ENCODE measurements around the gene SPOUT1. TPM values are rescaled to one million over a fixed set of nuclear protein-coding genes. Genes with fewer than 3 reads are reported as not detected.
"Not testable (repeated sequence)": the region's sequence is repeated elsewhere in the genome, so short reads cannot be mapped to it uniquely, and the experiment has no call there.

Gene SPOUT1, protein sequence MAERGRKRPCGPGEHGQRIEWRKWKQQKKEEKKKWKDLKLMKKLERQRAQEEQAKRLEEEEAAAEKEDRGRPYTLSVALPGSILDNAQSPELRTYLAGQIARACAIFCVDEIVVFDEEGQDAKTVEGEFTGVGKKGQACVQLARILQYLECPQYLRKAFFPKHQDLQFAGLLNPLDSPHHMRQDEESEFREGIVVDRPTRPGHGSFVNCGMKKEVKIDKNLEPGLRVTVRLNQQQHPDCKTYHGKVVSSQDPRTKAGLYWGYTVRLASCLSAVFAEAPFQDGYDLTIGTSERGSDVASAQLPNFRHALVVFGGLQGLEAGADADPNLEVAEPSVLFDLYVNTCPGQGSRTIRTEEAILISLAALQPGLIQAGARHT
- total RNA-seq, result 10 to 100 TPM; 14.5 to 37.8 (median 24.5) TPM
- long read RNA-seq, full-length matches to known transcripts, result 4 of 7 reads
- long read RNA-seq, partial matches to known transcripts, result 0 of 7 reads
- long read RNA-seq, other reads (novel, unspliced or antisense), result 3 of 7 reads

DNA sequence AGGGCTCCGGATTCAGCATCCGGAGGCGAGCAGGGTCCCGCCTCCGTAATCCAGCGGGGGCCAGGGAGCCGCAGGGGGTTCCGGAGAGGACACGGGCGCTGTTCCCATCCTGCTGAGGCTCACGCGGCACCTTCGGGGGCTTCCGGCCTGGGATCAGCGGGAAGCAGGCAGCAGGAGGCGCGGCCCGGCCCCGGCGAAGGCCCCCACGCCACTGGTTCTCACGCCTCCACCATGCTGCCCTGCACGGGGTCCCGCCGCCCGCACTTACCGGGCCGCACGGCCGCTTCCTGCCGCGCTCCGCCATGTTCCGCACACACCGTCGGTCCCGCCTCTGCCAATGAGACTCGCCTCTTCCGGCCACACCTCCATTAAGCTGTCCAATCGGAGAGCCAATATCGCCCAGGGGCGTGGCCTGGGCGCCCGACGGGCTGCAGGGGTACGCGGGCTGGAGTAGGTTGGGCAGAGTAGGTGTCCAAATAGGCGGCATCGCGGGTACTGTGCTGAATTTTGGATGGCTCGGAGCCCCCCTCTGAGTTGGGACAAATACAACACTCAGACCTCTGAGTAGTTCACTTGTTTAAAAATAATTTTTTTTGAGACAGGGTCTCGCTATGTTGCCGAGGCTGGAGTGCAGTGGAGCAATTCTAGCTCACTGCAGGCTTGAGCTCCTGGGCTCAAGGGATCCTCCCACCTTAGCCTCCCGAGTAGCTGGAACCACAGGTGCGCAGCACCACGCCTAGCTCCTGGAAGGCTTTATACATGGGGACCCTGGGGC lies at the start of gene SPOUT1:
Gene SPOUT1, minus strand, starts transcription at position 318 of the 775 bp plus-strand sequence. Its CDS starts 14 bp downstream, at position 304.
- ATAC-seq, result peak; percentile 98 to 100 (median 99)
- Histone ChIP-seq H3K9me3 (no peaks in the 10 kb centered on the region), H3K27me3 (no peaks in the 10 kb centered on the region), H3K36me3 (peaks cover 0 to 25% (median 2%) of the 10 kb centered on the region in 4 donors), H3K4me1 (peaks cover 0 to 18% (median 4%) of the 10 kb centered on the region in 4 donors), H3K27ac (peak within 1 kb of the TSS in 2 of 3 donors; percentile 31 to 52), H3K4me3 (peak within 1 kb of the TSS; percentile 85 to 98 (median 92))
- 0% methylated on average over 7 of the region's 56 CpGs for WGBS (ENCODE audit: insufficient coverage, low coverage, low lambda C conversion rate, missing lambda C conversion rate)
- TF ChIP-seq POLR2A (IDR thresholded peaks at IDR 0.05), result peak; percentile 58
- TF ChIP-seq, protein P1, sequence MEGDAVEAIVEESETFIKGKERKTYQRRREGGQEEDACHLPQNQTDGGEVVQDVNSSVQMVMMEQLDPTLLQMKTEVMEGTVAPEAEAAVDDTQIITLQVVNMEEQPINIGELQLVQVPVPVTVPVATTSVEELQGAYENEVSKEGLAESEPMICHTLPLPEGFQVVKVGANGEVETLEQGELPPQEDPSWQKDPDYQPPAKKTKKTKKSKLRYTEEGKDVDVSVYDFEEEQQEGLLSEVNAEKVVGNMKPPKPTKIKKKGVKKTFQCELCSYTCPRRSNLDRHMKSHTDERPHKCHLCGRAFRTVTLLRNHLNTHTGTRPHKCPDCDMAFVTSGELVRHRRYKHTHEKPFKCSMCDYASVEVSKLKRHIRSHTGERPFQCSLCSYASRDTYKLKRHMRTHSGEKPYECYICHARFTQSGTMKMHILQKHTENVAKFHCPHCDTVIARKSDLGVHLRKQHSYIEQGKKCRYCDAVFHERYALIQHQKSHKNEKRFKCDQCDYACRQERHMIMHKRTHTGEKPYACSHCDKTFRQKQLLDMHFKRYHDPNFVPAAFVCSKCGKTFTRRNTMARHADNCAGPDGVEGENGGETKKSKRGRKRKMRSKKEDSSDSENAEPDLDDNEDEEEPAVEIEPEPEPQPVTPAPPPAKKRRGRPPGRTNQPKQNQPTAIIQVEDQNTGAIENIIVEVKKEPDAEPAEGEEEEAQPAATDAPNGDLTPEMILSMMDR (IDR thresholded peaks at IDR 0.05), result no peak
- intact Hi-C loops (cut with DNase I), result no loop called here
- DNase-seq, result peak; percentile 93 to 96 (median 96)

DNA sequence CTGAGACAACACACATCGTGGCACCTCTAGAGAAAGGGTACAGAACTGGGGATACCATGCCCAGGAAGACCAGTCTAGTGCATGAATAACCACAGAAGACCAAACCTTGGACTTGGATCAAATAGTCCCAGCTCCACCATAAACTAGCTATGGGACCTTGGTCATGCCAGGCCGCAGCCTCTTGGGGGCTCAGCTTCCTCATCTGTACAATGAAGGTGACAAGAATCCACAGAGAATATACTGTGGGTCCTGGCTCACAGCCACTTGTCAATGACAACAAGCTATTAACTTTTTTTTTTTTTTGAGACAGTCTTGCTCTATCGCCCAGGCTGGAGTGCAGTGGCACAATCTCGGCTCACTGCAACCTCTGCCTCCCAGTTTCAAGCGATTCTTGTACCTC lies 48.3 kb upstream of the SPOUT1 start:
- Histone ChIP-seq H3K27me3 (no peaks in the 10 kb centered on the region), H3K36me3 (no peaks in the 10 kb centered on the region), H3K4me1 (peaks cover 0 to 52% (median 24%) of the 10 kb centered on the region in 4 donors), H3K27ac (peak overlapping the region; percentile 92 to 98 (median 97)), H3K9me3 (no peaks in the 10 kb centered on the region), H3K4me3 (no peak overlapping the region)
- intact Hi-C loops (cut with DNase I), result no loop called here
- no peak for ATAC-seq
- WGBS (ENCODE audit: insufficient coverage, low coverage, low lambda C conversion rate, missing lambda C conversion rate), result 21% methylated on average over 4 of the region's 5 CpGs
- TF ChIP-seq, protein P1 (IDR thresholded peaks at IDR 0.05), result no peak
- no peak for TF ChIP-seq POLR2A (IDR thresholded peaks at IDR 0.05)
- peak in 1 of 3 donors; percentile 22 for DNase-seq

DNA sequence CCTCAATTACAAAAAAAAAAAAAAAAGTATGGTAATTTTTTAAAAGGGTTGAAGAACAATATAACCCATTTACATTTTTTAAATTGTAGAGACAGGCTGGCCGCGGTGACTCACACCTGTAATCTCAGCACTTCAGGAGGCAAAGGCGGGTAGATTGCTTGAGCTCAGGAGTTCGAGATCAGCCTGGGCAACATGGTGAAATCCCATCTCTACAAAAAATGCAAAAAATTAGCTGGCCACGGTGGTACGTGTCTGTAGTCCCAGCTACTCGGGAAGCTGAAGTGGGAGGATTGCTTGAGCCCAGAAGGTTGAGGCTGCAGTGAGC lies 41.3 kb upstream of the SPOUT1 start:
- H3K27ac ChIP-seq; intact Hi-C loops (cut with DNase I); H3K9me3 ChIP-seq; H3K4me3 ChIP-seq; H3K27me3 ChIP-seq; H3K36me3 ChIP-seq; ATAC-seq: not testable (repeated sequence)
- H3K4me1 ChIP-seq, result peaks cover 0 to 16% (median 4%) of the 10 kb centered on the region in 4 donors
- peak in 1 of 3 donors; percentile 5 for DNase-seq
- 93% methylated on average over 6 of the region's 7 CpGs for WGBS (ENCODE audit: insufficient coverage, low coverage, low lambda C conversion rate, missing lambda C conversion rate)

DNA sequence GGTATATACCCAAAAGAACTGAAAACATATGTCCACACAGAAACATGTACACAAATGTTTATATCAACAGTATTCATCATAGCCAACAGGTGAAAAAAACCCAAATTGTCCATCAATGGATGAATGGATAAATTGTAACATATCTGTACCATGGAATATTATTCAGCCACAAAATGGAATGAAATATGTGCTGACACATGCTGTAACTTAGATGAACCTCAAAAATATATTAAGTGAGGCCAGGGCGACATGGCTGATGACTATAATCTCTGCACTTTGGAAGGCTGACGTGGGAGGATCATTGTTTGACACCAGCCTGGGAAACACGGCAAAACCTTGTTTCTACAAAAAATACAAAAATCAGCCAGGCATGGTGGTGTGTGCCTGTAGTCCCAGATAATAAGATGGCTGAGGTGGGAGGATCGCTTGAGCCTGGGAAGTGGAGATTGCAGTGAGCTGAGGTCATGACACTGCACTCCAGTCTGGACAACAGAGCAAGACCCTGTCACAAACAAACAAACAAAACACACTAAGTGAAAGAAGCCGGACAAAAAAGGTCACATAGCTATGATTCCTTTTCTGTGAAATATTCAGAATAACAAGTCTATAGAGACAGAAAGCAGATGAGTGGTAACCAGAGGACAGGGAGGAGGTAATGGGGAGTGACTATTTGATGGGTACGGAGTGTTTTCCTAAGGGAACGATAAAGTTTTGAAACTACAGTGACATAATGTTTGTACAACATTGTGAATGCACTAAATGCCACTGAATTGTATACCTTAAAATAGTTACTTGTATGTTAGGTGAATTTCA lies 40.7 kb upstream of the SPOUT1 start:
- no peak overlapping the region for H3K4me3 ChIP-seq
- ATAC-seq (no peak), DNase-seq (peak in 1 of 3 donors; percentile 5)
- 72% methylated on average over 7 of the region's 7 CpGs for WGBS (ENCODE audit: insufficient coverage, low coverage, low lambda C conversion rate, missing lambda C conversion rate)
- no peaks in the 10 kb centered on the region for H3K27me3 ChIP-seq
- H3K36me3 ChIP-seq, result no peaks in the 10 kb centered on the region
- no peak for TF ChIP-seq POLR2A (IDR thresholded peaks at IDR 0.05)
- TF ChIP-seq, protein P1 (IDR thresholded peaks at IDR 0.05), result no peak
- intact Hi-C loops (cut with DNase I), result no loop called here
- H3K9me3 ChIP-seq, result no peaks in the 10 kb centered on the region
- H3K27ac ChIP-seq, result no peak overlapping the region
- H3K4me1 ChIP-seq, result peaks cover 0 to 12% (median 1%) of the 10 kb centered on the region in 4 donors

All from right lobe of liver (tissue), 6 donors.